Tibial artery (tissue), 4 donors: ENCODE data around the gene WWC1.
A peak's percentile ranks its signal among the peaks of the same experiment; 100 is the strongest.

ENCODE experiments used
- DNase-seq, 2 donors: peaks; one replicate each; pipeline ENCODE4 v3.0.0-alpha.2; 2019
- H3K27ac ChIP-seq, 2 donors: fragments of 200-600 bp; sonication (generic) in 1 of 2; 1 replicate in 1 of 2; 2 replicates in 1 of 2; pipeline ENCODE4 v1.5.1; 2018 to 2019; ENCODE audit warnings: mild to moderate bottlenecking in 1 of 2
- H3K27me3 ChIP-seq, 2 donors: fragments of 200-600 bp; sonication (generic) in 1 of 2; one replicate each; pipeline versions ENCODE4 v1.5.1 to v1.6.0; 2016 to 2019
- H3K36me3 ChIP-seq, 3 donors: fragments of 200-600 bp; sonication (generic) in 2 of 3; one replicate each; pipeline ENCODE4 v1.5.1; 2016 to 2019; ENCODE audit warnings: mild to moderate bottlenecking in 2 of 3
- H3K4me1 ChIP-seq, 4 donors: fragments of 200-600 bp; sonication (generic) in 2 of 4; 1 replicate in 3 of 4; 2 replicates in 1 of 4; pipeline ENCODE4 v1.5.1; 2016 to 2019
- H3K4me3 ChIP-seq, 2 donors: fragments of 200-600 bp; sonication (generic) in 1 of 2; 1 replicate in 1 of 2; 2 replicates in 1 of 2; pipeline ENCODE4 v1.5.1; 2018 to 2019; ENCODE audit warnings: mild to moderate bottlenecking in 2 of 2
- H3K9me3 ChIP-seq, 3 donors: fragments of 200-600 bp; sonication (generic) in 1 of 3; one replicate each; pipeline ENCODE4 v1.5.1; 2016 to 2019
- intact Hi-C: fragments of 100-400 bp; cut with DNase I; formaldehyde crosslinking; loops from one replicate; pipeline ENCODE4 v1.15.0; 2023; ENCODE audit warnings: low total_unique reads
- TF ChIP-seq, protein P1 (sequence below), 2 experiments: fragments of 200-600 bp in 1 of 2; fragments of 450-650 bp in 1 of 2; IDR thresholded peaks; one replicate each; pipeline ENCODE4 v1.5.1; 2017 to 2019; ENCODE audit warnings: antibody characterized with exemption in 2 of 2, mild to moderate bottlenecking in 1 of 2, moderate library complexity in 1 of 2

WWC1 gene

DNA sequence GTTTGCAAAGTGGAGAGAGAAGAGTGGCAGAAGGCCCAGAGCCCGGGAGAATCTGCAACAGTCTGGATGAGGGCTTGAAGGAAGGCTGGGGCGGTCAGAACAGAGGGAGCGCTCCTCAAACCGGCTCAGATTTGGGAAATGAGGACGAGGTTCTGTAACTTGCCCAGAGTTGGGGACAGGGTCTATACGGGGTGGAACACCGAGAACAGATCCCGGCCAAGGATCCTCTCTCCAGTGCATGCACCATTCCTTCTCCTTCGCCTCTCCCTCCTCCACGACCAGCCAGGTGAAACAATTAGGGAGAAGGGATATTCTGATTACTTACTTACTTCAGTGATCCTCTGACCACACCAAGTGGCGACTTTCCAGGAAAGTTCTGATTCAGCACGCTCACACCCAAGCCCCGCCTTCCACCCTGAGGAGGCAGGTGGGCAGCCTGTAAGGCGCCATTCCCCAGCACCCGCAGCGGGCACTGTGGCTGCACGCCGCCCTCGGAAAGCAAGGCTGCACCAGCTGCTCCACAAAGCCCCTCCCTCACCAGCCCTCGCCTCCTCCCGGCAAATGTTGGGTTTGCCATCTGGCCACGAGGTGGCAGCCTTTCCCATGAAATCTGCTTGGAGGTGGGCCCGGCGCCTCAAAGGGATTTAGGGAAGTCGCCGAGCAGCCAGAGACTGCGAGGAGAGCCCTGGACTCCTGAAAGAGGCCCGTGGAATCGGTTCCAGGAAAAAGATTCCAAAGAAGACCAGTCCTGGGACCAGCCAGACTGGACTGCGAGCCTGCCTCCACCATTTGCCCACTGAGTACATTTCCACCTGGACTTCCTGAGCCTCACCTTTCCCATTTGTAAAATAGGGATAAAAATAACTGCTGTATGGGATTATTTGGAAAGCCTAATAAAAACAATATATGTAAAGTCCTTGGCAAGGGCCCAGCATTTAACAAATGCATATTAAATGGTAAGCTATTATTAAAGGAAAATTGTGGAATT, 22.2 kb upstream of the WWC1 start:
- Histone ChIP-seq H3K9me3 (no peaks in the 10 kb centered on the region), H3K27ac (no peak overlapping the region), H3K27me3 (peaks cover 0 to 11% of the 10 kb centered on the region in 2 donors), H3K36me3 (no peaks in the 10 kb centered on the region), H3K4me1 (peaks cover 0 to 15% (median 14%) of the 10 kb centered on the region in 4 donors), H3K4me3 (peak overlapping the region; percentile 20 to 43)
- intact Hi-C loops: no loop called here
- peak; percentile 79 to 86 for DNase-seq
- TF ChIP-seq, protein P1, sequence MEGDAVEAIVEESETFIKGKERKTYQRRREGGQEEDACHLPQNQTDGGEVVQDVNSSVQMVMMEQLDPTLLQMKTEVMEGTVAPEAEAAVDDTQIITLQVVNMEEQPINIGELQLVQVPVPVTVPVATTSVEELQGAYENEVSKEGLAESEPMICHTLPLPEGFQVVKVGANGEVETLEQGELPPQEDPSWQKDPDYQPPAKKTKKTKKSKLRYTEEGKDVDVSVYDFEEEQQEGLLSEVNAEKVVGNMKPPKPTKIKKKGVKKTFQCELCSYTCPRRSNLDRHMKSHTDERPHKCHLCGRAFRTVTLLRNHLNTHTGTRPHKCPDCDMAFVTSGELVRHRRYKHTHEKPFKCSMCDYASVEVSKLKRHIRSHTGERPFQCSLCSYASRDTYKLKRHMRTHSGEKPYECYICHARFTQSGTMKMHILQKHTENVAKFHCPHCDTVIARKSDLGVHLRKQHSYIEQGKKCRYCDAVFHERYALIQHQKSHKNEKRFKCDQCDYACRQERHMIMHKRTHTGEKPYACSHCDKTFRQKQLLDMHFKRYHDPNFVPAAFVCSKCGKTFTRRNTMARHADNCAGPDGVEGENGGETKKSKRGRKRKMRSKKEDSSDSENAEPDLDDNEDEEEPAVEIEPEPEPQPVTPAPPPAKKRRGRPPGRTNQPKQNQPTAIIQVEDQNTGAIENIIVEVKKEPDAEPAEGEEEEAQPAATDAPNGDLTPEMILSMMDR (IDR thresholded peaks at IDR 0.05): peak; percentile 74 to 75

DNA sequence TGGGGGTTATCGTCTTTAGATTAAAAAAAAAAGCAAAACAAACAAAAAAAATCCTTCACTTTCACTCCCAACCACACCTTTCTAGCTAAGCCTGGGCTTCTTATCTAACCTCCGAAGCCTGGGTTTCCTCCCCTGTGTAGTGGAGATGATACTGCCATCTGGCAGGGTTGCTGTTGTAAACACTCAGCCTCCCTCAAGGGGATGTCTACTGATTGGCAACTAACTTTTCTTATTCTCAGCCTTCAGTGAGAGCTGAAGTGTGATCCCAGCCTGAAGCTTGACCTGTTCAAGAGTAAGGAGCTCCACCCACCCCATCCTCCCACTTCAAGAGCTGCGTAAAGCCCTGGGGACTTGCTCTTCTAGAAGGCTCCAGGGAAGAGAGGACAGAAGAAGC, 21.5 kb upstream of the WWC1 start:
- TF ChIP-seq, protein P1 (IDR thresholded peaks at IDR 0.05): no peak
- no peaks in the 10 kb centered on the region for H3K9me3 ChIP-seq
- no peak for DNase-seq
- no peaks in the 10 kb centered on the region for H3K36me3 ChIP-seq
- no peak overlapping the region for H3K4me3 ChIP-seq
- no peak overlapping the region for H3K27ac ChIP-seq
- H3K27me3 ChIP-seq: peaks cover 0 to 11% of the 10 kb centered on the region in 2 donors
- H3K4me1 ChIP-seq: peaks cover 0 to 15% (median 14%) of the 10 kb centered on the region in 4 donors
- intact Hi-C loops: no loop called here

DNA sequence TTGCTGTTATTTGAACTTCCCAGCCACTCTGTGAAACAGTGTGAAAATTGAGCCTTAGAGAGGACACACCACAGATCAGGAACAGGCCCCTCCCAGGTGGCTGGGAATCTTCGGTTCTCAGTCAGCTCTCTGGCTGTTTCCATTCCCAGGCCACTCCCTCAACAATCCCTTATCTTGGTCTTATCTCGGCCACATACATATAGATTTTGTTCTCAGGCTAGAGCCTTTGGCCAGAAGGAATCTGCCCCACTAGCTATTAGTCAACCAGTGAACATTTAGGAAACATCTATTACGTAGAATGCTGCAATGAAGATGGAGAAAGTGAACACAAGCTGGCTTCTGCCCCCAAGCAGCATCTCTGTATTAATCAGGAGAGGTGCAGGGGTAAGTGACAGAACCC, 21.0 kb upstream of the WWC1 start:
- no peaks in the 10 kb centered on the region for H3K9me3 ChIP-seq
- intact Hi-C loops: no loop called here
- no peak overlapping the region for H3K27ac ChIP-seq
- no peak overlapping the region for H3K4me3 ChIP-seq
- H3K27me3 ChIP-seq: peaks cover 0 to 11% of the 10 kb centered on the region in 2 donors
- H3K36me3 ChIP-seq: no peaks in the 10 kb centered on the region
- no peak for DNase-seq
- TF ChIP-seq, protein P1 (IDR thresholded peaks at IDR 0.05): no peak
- H3K4me1 ChIP-seq: peaks cover 0 to 15% (median 14%) of the 10 kb centered on the region in 4 donors

- Histone ChIP-seq H3K27me3 (peaks cover 0 to 12% of the 10 kb centered on the region in 2 donors), H3K4me1 (peaks cover 0 to 15% (median 14%) of the 10 kb centered on the region in 4 donors), H3K27ac (no peak overlapping the region), H3K36me3 (no peaks in the 10 kb centered on the region), H3K4me3 (no peak overlapping the region), H3K9me3 (no peaks in the 10 kb centered on the region)
- TF ChIP-seq, protein P1 (IDR thresholded peaks at IDR 0.05): no peak
- DNase-seq: no peak
- intact Hi-C loops: no loop called here
Observed at GRCh38 chr5:168273056-168273980, 18.1 kb upstream of the WWC1 start.

GRCh38 chr5:168274406-168274805, 17.0 kb upstream of the WWC1 start:
- intact Hi-C loops: no loop called here
- TF ChIP-seq, protein P1 (IDR thresholded peaks at IDR 0.05): no peak
- Histone ChIP-seq H3K27ac (no peak overlapping the region), H3K36me3 (no peaks in the 10 kb centered on the region), H3K4me1 (peaks cover 0 to 8% (median 6%) of the 10 kb centered on the region in 4 donors), H3K4me3 (no peak overlapping the region), H3K27me3 (peaks cover 0 to 15% of the 10 kb centered on the region in 2 donors), H3K9me3 (no peaks in the 10 kb centered on the region)
- DNase-seq: no peak
